ENCODE measurements around the gene MYOD1.

MYOD1 gene

DNA sequence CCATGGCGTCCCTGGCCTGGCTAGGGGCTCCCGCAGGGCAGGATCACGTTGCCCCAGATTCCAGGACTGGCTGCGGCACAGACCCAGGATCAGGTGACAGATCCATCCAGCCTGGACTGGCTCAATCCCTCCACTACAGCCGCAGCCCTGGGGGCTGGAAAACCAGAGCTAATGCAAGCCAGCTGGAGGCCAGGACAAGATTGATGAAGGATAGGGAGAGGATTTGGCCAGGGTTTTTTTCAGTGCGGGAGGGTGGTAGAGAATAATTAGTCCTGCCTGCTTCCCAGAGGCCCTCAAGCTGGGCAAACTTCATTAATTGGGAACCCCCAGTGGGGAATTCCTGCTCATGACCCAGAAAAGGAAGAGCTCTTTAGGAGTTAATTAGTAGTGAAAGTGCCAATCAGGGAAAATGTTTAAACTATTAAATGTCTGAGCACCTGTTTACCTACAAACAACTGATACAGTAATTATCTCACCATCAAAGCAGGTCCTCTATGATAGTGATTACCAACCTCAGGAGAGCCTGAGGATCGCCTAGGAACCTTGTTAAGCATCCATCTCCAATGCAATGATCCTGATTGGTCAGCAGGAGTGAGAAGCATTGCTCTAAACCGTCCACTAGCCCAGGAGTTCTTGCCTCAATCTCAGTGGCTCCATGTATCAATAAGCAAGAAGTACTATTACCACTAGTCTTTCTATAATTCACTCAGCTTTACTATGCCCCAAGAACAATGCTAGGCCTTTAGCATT lies 33.0 kb upstream of the MYOD1 start:
- Histone ChIP-seq H3K4me1 (ENCODE audit: control insufficient read depth, low read length) (no peaks in the 10 kb centered on the region), H4K20me1 (ENCODE audit: control insufficient read depth, insufficient read depth, low read depth, low read length) (no peaks in the 10 kb centered on the region), H3K4me3 (ENCODE audit: low read length) (no peak overlapping the region), H3K79me2 (ENCODE audit: control insufficient read depth, low read length) (no peaks in the 10 kb centered on the region), H3K36me3 (ENCODE audit: control insufficient read depth, low read length) (no peaks in the 10 kb centered on the region), H3K9me3 (ENCODE audit: control insufficient read depth, insufficient read depth, low read length) (no peaks in the 10 kb centered on the region), H3K4me2 (ENCODE audit: low read length) (no peak overlapping the region), H3F3A (ENCODE audit: control insufficient read depth, insufficient read depth) (no peaks in the 10 kb centered on the region), H3K9me2 (replicated peaks; ENCODE audit: control insufficient read depth, low read length) (no peaks in the 10 kb centered on the region), H3K27ac (ENCODE audit: low read depth, low read length) (no peak overlapping the region), H3K27me3 (ENCODE audit: control insufficient read depth, low read length) (peaks cover 4% of the 10 kb centered on the region; the same call in 1 of the 2 replicates)
- TF ChIP-seq, protein P1, sequence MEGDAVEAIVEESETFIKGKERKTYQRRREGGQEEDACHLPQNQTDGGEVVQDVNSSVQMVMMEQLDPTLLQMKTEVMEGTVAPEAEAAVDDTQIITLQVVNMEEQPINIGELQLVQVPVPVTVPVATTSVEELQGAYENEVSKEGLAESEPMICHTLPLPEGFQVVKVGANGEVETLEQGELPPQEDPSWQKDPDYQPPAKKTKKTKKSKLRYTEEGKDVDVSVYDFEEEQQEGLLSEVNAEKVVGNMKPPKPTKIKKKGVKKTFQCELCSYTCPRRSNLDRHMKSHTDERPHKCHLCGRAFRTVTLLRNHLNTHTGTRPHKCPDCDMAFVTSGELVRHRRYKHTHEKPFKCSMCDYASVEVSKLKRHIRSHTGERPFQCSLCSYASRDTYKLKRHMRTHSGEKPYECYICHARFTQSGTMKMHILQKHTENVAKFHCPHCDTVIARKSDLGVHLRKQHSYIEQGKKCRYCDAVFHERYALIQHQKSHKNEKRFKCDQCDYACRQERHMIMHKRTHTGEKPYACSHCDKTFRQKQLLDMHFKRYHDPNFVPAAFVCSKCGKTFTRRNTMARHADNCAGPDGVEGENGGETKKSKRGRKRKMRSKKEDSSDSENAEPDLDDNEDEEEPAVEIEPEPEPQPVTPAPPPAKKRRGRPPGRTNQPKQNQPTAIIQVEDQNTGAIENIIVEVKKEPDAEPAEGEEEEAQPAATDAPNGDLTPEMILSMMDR (IDR thresholded peaks at IDR 0.05; ENCODE audit: low read depth, low read length, poor library complexity, severe bottlenecking): no peak
- no peak for TF ChIP-seq EZH2phosphoT487 (IDR thresholded peaks at IDR 0.05; ENCODE audit: borderline replicate concordance, low read length)

DNA sequence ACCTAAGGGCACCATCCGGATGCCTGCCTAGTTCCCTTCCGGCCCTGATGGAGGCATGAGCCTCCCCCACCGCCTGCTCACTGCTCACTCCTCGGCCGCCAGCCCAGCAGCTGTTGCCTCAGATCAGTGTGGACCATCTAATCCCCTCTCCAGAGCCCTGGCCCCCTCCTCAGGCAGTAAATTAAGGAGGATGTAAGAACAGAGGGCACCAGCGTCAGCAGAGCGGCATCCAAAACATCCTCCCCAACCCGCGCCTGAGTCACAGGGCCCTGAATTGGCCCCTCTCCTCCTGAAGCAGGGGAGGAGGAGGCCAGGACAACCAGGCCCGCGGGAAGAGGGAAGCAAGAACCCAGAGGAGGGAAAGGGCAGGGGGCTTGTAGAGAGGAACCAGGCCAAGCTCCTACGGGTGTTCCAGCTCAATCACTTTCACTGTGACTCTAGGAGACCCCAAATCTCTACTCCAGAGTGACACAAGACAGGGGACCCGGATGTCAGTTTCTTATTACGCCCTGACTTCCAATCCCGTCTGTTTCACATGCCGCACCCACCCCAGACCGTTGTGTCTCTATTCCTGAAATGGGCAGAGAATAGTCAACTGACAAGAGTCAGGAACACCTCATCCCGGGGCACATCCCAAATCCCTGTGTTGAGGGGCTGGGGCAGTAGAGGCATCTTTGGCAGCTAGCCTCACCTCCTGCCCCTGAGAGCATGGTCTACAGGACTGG lies 31.3 kb upstream of the MYOD1 start:
- Histone ChIP-seq H3K36me3 (ENCODE audit: control insufficient read depth, low read length) (no peaks in the 10 kb centered on the region), H3K79me2 (ENCODE audit: control insufficient read depth, low read length) (no peaks in the 10 kb centered on the region), H3K4me3 (ENCODE audit: low read length) (no peak overlapping the region), H3K4me2 (ENCODE audit: low read length) (no peak overlapping the region), H3F3A (ENCODE audit: control insufficient read depth, insufficient read depth) (no peaks in the 10 kb centered on the region), H3K27ac (ENCODE audit: low read depth, low read length) (no peak overlapping the region), H3K9me2 (replicated peaks; ENCODE audit: control insufficient read depth, low read length) (no peaks in the 10 kb centered on the region), H4K20me1 (ENCODE audit: control insufficient read depth, insufficient read depth, low read depth, low read length) (no peaks in the 10 kb centered on the region), H3K27me3 (ENCODE audit: control insufficient read depth, low read length) (peaks cover 11% of the 10 kb centered on the region; the same call in 1 of the 2 replicates), H3K9me3 (ENCODE audit: control insufficient read depth, insufficient read depth, low read length) (no peaks in the 10 kb centered on the region), H3K4me1 (ENCODE audit: control insufficient read depth, low read length) (no peaks in the 10 kb centered on the region)
- TF ChIP-seq, protein P1 (IDR thresholded peaks at IDR 0.05; ENCODE audit: low read depth, low read length, poor library complexity, severe bottlenecking): no peak
- no peak for TF ChIP-seq EZH2phosphoT487 (IDR thresholded peaks at IDR 0.05; ENCODE audit: borderline replicate concordance, low read length)

DNA sequence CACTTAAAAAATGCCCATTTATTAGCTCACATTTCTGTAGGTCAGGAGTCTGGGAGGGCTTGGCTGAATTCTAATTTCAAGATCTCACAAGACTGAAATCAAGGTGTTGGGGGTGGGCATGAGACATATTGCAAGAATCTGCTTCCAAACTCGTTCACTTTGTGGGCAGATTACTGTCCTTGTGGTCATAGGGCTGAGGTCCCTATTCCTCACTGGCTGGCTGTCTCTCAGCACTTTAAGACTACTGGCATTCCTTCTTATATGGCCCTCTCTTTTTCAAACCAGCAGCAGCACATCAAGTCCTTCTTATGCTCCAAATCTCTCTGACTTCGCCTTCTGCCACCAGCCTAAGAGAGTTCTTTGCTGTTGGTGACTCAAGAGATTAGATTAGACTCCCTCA lies 27.8 kb upstream of the MYOD1 start:
- no peaks in the 10 kb centered on the region for H3K36me3 ChIP-seq (ENCODE audit: control insufficient read depth, low read length)
- H4K20me1 ChIP-seq (ENCODE audit: control insufficient read depth, insufficient read depth, low read depth, low read length): no peaks in the 10 kb centered on the region
- H3F3A ChIP-seq (ENCODE audit: control insufficient read depth, insufficient read depth): no peaks in the 10 kb centered on the region
- no peak overlapping the region for H3K4me2 ChIP-seq (ENCODE audit: low read length)
- no peaks in the 10 kb centered on the region for H3K4me1 ChIP-seq (ENCODE audit: control insufficient read depth, low read length)
- peaks cover 11% of the 10 kb centered on the region; the same call in 1 of the 2 replicates for H3K27me3 ChIP-seq (ENCODE audit: control insufficient read depth, low read length)
- TF ChIP-seq, protein P1 (IDR thresholded peaks at IDR 0.05; ENCODE audit: low read depth, low read length, poor library complexity, severe bottlenecking): no peak
- no peak for TF ChIP-seq EZH2phosphoT487 (IDR thresholded peaks at IDR 0.05; ENCODE audit: borderline replicate concordance, low read length)
- H3K79me2 ChIP-seq (ENCODE audit: control insufficient read depth, low read length): no peaks in the 10 kb centered on the region
- H3K9me2 ChIP-seq (replicated peaks; ENCODE audit: control insufficient read depth, low read length): no peaks in the 10 kb centered on the region
- H3K9me3 ChIP-seq (ENCODE audit: control insufficient read depth, insufficient read depth, low read length): no peaks in the 10 kb centered on the region
- no peak overlapping the region for H3K27ac ChIP-seq (ENCODE audit: low read depth, low read length)
- H3K4me3 ChIP-seq (ENCODE audit: low read length): no peak overlapping the region

All from DOHH2 (cell line).